Body of pancreas (tissue), 4 donors: Measurements from ENCODE around the gene TNFRSF18.

Experiments
- CTCF ChIP-seq, 7 experiments: fragments of 450-650 bp in 4 of 7; fragments of 200-600 bp in 3 of 7; sonication (generic) in 3 of 7; IDR thresholded peaks; one replicate each; pipeline ENCODE4 v1.5.1; 2016 to 2019; ENCODE audit warnings: antibody characterized with exemption in 7 of 7
- POLR2A ChIP-seq, 3 donors: fragments of 450-650 bp; IDR thresholded peaks; one replicate each; pipeline ENCODE4 v1.6.1; 2016; ENCODE audit warnings: antibody characterized with exemption in 3 of 3, mild to moderate bottlenecking in 2 of 3

- TF ChIP-seq POLR2A (IDR thresholded peaks at IDR 0.05) (no peak), CTCF (IDR thresholded peaks at IDR 0.05) (no peak)
Measured at GRCh38 chr1:1245178-1245816, 38.9 kb upstream of the TNFRSF18 start.
